ENCODE measurements around the gene EP300. TPM values are rescaled to one million over a fixed set of nuclear protein-coding genes. Genes with fewer than 3 reads are reported as not detected.

The EP300 gene
- total RNA-seq, 1 donor from 2014 or later, result 47.7 TPM

- H3K27ac ChIP-seq, result no peak overlapping the region
- H3K36me3 ChIP-seq, result peaks cover 66 to 89% of the 10 kb centered on the region in 2 donors
- TF ChIP-seq CTCF (IDR thresholded peaks at IDR 0.05), result no peak
- no peaks in the 10 kb centered on the region for H3K27me3 ChIP-seq
- intact Hi-C loops (cut with DNase I), result no loop called here
- no peaks in the 10 kb centered on the region for H3K9me3 ChIP-seq
- no peaks in the 10 kb centered on the region for H3K4me1 ChIP-seq
- no peak for DNase-seq (ENCODE audit: low spot score in 2 of 2)
- no peak overlapping the region for H3K4me3 ChIP-seq
These were observed 130.6 kb downstream of the EP300 start for GRCh38 chr22:41222846-41223507.

GRCh38 chr22:41223535-41223934 lies 131.1 kb downstream of the EP300 start:
- DNase-seq (ENCODE audit: low spot score in 2 of 2), result no peak
- Histone ChIP-seq H3K4me3 (no peak overlapping the region), H3K9me3 (no peaks in the 10 kb centered on the region), H3K27me3 (no peaks in the 10 kb centered on the region), H3K27ac (no peak overlapping the region), H3K36me3 (peaks cover 66 to 91% of the 10 kb centered on the region in 2 donors), H3K4me1 (no peaks in the 10 kb centered on the region)
- intact Hi-C loops (cut with DNase I), result no loop called here
- TF ChIP-seq CTCF (IDR thresholded peaks at IDR 0.05), result no peak

- H3K27me3 ChIP-seq, result no peaks in the 10 kb centered on the region
- DNase-seq (ENCODE audit: low spot score in 2 of 2), result no peak
- no peak overlapping the region for H3K4me3 ChIP-seq
- H3K36me3 ChIP-seq, result peaks cover 62 to 78% of the 10 kb centered on the region in 2 donors
- no peaks in the 10 kb centered on the region for H3K9me3 ChIP-seq
- H3K27ac ChIP-seq, result no peak overlapping the region
- H3K4me1 ChIP-seq, result no peaks in the 10 kb centered on the region
- intact Hi-C loops (cut with DNase I), result no loop called here
- no peak for TF ChIP-seq CTCF (IDR thresholded peaks at IDR 0.05)
These were observed 134.6 kb downstream of the EP300 start for GRCh38 chr22:41226723-41227655.

GRCh38 chr22:41229215-41229614 lies 136.8 kb downstream of the EP300 start:
- H3K9me3 ChIP-seq, result no peaks in the 10 kb centered on the region
- DNase-seq (ENCODE audit: low spot score in 2 of 2), result no peak
- no peak overlapping the region for H3K27ac ChIP-seq
- H3K36me3 ChIP-seq, result peaks cover 44 to 56% of the 10 kb centered on the region in 2 donors
- no peaks in the 10 kb centered on the region for H3K27me3 ChIP-seq
- intact Hi-C loops (cut with DNase I), result no loop called here
- no peaks in the 10 kb centered on the region for H3K4me1 ChIP-seq
- no peak overlapping the region for H3K4me3 ChIP-seq
- TF ChIP-seq CTCF (IDR thresholded peaks at IDR 0.05), result no peak

Other genes starting within 250 kb of the EP300 start
- gene ST13, start 236.0 kb upstream of the EP300 start, total RNA-seq, result 46.0 TPM
- gene XPNPEP3, start 235.4 kb upstream of the EP300 start, total RNA-seq, result 1.1 TPM
- not detected for gene DNAJB7, start 230.5 kb upstream of the EP300 start, total RNA-seq
- 50.6 TPM for gene RBX1, start 141.2 kb upstream of the EP300 start, total RNA-seq
- 33.3 TPM for gene L3MBTL2, start 112.7 kb downstream of the EP300 start, total RNA-seq
- gene CHADL, start 148.3 kb downstream of the EP300 start, total RNA-seq, result not detected
- 49.8 TPM for gene RANGAP1, start 193.6 kb downstream of the EP300 start, total RNA-seq
- 54.9 TPM for gene ZC3H7B, start 208.9 kb downstream of the EP300 start, total RNA-seq